BJ (cell line): ENCODE results near the gene RPAP3. TPM values are rescaled to one million over a fixed set of nuclear protein-coding genes. Genes with fewer than 3 reads are reported as not detected.

ENCODE experiments used
- CTCF ChIA-PET: fragments of 350-600 bp; formaldehyde crosslinking; extraction: SDS; loops from one replicate; lab custom pipeline; 2021; ENCODE audit warnings: antibody characterized with exemption, inconsistent platforms; lab: Yijun Ruan, JAX
- POLR2A ChIA-PET: fragments of 300-600 bp; sonication (Branson Sonifier 250); formaldehyde crosslinking; extraction: SDS; loops from one replicate; lab custom pipeline; 2021; ENCODE audit warnings: antibody characterized with exemption; lab: Charles Lee
- DNase-seq: peaks from one replicate; pipeline ENCODE4 v3.0.0-alpha.2; 2011; ENCODE audit warnings: low read depth
- H3K27me3 ChIP-seq: 2 replicates; pipeline ENCODE4 v1.6.0; 2011; ENCODE audit warnings: low read length; ENCODE audit not compliant: control insufficient read depth, insufficient read depth
- H3K36me3 ChIP-seq: 2 replicates; pipeline ENCODE4 v1.5.1; 2011; ENCODE audit warnings: low read length; ENCODE audit not compliant: control insufficient read depth, insufficient read depth
- H3K4me3 ChIP-seq: 2 replicates; pipeline ENCODE4 v1.5.1; 2011; ENCODE audit warnings: low read depth, mild to moderate bottlenecking, control low read depth, low read length
- polyA plus RNA-seq: library from polyadenylated mRNA; depleted of rRNA; stranded (reverse); fragments of >200 nt; gene quantifications from 2 replicates; pipeline ENCODE4 v1.2.3, GENCODE V29; 2011
- TF ChIP-seq, protein P1 (sequence below): IDR thresholded peaks from 2 replicates; pipeline ENCODE4 v1.5.1; 2011; ENCODE audit warnings: low read depth, mild to moderate bottlenecking, control low read depth, inconsistent platforms, low read length, moderate library complexity; ENCODE audit not compliant: insufficient read depth

The RPAP3 gene
- polyA plus RNA-seq, 1 experiment = 6.1 TPM

DNA sequence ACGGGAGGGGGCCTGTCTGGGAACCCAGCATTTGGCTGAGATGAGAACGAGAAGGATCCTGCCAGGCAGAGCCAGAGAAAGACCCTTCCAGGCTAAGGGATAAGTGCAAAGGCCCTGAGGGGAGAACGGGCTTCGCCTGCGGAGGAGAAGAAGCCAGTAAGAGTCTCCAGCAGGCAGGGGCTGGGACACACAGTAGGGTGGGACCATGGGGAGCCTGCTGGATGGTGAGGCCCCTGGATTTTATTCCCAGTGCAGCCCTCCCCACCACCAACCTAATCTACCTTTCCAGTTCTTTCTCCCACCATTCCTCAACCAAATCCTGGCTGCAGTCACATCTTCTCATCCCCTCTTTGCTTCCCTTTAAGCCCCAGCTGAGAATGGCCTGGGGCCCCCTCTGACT is 40.2 kb upstream of the RPAP3 start:
- TF ChIP-seq, protein P1, sequence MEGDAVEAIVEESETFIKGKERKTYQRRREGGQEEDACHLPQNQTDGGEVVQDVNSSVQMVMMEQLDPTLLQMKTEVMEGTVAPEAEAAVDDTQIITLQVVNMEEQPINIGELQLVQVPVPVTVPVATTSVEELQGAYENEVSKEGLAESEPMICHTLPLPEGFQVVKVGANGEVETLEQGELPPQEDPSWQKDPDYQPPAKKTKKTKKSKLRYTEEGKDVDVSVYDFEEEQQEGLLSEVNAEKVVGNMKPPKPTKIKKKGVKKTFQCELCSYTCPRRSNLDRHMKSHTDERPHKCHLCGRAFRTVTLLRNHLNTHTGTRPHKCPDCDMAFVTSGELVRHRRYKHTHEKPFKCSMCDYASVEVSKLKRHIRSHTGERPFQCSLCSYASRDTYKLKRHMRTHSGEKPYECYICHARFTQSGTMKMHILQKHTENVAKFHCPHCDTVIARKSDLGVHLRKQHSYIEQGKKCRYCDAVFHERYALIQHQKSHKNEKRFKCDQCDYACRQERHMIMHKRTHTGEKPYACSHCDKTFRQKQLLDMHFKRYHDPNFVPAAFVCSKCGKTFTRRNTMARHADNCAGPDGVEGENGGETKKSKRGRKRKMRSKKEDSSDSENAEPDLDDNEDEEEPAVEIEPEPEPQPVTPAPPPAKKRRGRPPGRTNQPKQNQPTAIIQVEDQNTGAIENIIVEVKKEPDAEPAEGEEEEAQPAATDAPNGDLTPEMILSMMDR = no peak
- POLR2A ChIA-PET = no interaction called here
- Histone ChIP-seq H3K36me3 (no peaks in the 10 kb centered on the region), H3K27me3 (peaks cover 7% of the 10 kb centered on the region), H3K4me3 (no peak overlapping the region)
- no peak for DNase-seq
- CTCF ChIA-PET = interaction anchor here (0.9 to 17.6 kb wide), 4 partner anchors 12 to 89 kb away, joined by 4 to 454 read pairs (median 126); partner anchors contain the start of gene SLC48A1

DNA sequence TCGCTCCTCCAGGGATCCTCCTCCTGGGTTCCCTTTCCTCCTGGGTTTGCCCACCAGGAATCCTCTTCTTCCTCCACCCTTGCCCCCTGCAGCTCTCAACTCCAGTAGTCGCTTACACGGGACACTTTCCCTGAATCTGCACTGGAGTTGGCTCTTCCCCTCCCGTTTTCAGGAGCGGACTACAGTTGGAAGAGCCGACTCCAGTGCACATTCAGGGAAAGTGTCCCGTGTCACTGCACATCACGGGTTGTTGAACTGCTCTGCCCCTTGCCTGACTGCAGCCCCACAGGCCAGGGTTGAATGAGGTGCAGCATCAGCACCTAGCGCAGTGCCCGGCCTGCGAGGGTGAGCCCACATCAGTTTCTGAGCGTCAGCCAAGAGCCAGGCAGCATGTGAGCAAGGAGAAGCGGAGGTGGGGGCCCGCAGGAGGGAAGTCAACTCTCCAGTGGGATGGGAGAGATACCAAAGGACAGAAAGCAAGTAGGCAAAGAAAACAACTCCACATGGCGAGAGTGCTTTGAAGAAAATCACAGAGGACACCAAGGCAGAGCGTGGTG is 39.7 kb upstream of the RPAP3 start:
- TF ChIP-seq, protein P1 = no peak
- H3K27me3 ChIP-seq = peaks cover 7% of the 10 kb centered on the region
- H3K36me3 ChIP-seq = no peaks in the 10 kb centered on the region
- no peak for DNase-seq
- POLR2A ChIA-PET = no interaction called here
- CTCF ChIA-PET = interaction anchor here (0.9 to 17.6 kb wide), 8 partner anchors 8 to 89 kb away, joined by 4 to 454 read pairs (median 99); partner anchors contain the start of genes RAPGEF3, RPAP3 and SLC48A1
- H3K4me3 ChIP-seq = no peak overlapping the region

DNA sequence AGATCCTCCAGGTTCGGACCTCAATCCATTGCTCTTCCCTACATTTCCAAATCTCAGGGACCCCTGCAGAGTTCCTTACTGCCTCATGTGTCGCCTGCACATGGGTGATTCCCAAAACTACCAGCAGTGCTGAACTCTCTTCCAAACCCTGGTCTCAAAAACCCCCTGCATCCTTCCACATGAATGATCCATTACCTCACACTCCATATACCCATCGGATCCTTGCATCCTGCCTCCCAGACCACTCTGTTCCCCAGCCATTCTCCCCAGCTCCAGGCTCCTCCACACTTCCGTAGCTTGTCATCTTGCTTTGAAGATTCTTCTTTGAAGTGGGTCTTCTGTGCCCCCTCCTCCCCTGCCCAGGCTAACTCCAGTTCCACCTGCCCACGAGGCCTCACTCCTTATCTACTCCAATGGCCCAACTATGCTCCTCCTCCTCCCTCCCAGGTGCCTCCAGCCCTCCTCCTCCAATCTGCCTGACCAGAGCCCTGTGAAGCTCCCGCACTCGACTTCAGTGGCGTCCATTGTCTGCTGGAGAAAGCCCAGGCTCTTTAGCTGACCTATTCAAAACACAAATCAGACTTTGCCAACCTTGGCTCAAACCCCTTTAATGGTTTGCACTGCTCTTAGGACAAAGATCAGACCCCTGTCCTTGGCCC is 39.1 kb upstream of the RPAP3 start:
- Histone ChIP-seq H3K4me3 (no peak overlapping the region), H3K36me3 (no peaks in the 10 kb centered on the region), H3K27me3 (peaks cover 7% of the 10 kb centered on the region)
- ChIA-PET CTCF (interaction anchor here (1.3 to 17.6 kb wide), 11 partner anchors 8 to 90 kb away, joined by 3 to 454 read pairs (median 77); partner anchors contain the start of genes ENDOU, RAPGEF3, RPAP3 and SLC48A1), POLR2A (no interaction called here)
- DNase-seq = no peak
- TF ChIP-seq, protein P1 = no peak

DNA sequence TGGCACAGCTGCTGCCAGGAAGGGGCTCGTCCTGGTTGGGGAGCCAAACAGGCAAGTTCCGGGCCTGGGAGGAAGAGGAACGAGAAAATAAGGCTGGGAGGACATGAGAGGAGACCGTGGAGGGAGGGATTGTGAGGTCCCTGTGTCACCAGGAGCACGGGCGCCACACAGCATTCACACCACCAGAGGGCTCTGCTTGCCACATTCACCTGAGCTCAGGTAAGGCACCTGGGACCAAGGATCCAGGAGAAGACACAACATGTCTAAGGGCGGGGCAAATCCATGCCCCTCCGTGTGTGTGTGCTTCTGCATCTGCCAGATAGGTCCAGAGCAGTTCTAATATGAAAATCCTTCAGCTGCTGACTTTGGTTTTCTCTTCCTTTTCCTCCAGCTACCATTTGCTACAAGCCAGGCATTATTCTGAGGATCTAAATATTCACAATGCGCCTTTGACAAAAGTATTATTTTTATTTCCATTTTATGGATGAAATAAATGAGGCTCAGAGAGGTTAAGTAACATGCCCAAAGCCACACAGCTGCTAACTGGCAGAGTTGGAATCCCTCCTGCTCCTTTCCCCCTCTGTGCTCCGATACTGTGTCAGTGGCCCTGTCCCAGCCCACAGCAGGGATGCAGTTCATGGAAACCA is 38.3 kb upstream of the RPAP3 start:
- no peak for DNase-seq
- POLR2A ChIA-PET = no interaction called here
- Histone ChIP-seq H3K27me3 (peaks cover 7% of the 10 kb centered on the region), H3K4me3 (no peak overlapping the region), H3K36me3 (no peaks in the 10 kb centered on the region)
- TF ChIP-seq, protein P1 = peak; percentile 30; the same call in 1 of the 2 replicates
- CTCF ChIA-PET = interaction anchor here (1.2 to 17.6 kb wide), 14 partner anchors 9 to 167 kb away, joined by 3 to 454 read pairs (median 24); partner anchors contain the start of genes ENDOU, RAPGEF3, RPAP3 and SLC48A1
